Right lobe of liver (tissue), 6 donors: ENCODE data around the gene PFDN4. TPM values are rescaled to one million over a fixed set of nuclear protein-coding genes. Genes with fewer than 3 reads are reported as not detected.

ENCODE experiments used
- ATAC-seq, 4 donors: fragments of 200-7000 bp; cut with Tn5 transposase; one replicate each; pipeline ENCODE4 v1.9.1; 2020; ENCODE audit warnings: mild to moderate bottlenecking in 4 of 4, moderate library complexity in 4 of 4
- DNase-seq, 3 donors: peaks; one replicate each; pipeline ENCODE4 v3.0.0-alpha.2; 2020
- H3K27ac ChIP-seq, 3 donors: fragments of 200-600 bp; one replicate each; pipeline ENCODE4 v1.8.0; 2022
- H3K27me3 ChIP-seq, 2 donors: fragments of 200-600 bp; one replicate each; pipeline ENCODE4 v1.8.0; 2022
- H3K36me3 ChIP-seq, 4 donors: fragments of 200-600 bp; sonication (generic) in 1 of 4; one replicate each; pipeline versions ENCODE4 v1.5.1 to v1.8.0; 2017 to 2022; ENCODE audit warnings: control low read depth in 1 of 4
- H3K4me1 ChIP-seq, 4 donors: fragments of 200-600 bp; sonication (generic) in 1 of 4; one replicate each; pipeline versions ENCODE4 v1.5.1 to v1.8.0; 2017 to 2022; ENCODE audit warnings: control low read depth in 1 of 4
- H3K4me3 ChIP-seq, 3 donors: fragments of 200-600 bp; one replicate each; pipeline ENCODE4 v1.8.0; 2022
- H3K9me3 ChIP-seq, 4 donors: fragments of 200-600 bp; sonication (generic) in 1 of 4; one replicate each; pipeline versions ENCODE4 v1.5.1 to v1.8.0; 2017 to 2022; ENCODE audit warnings: control low read depth in 1 of 4
- POLR2A ChIP-seq: fragments of 450-650 bp; IDR thresholded peaks from one replicate; pipeline ENCODE4 v1.6.1; 2017; ENCODE audit warnings: antibody characterized with exemption, mild to moderate bottlenecking
- WGBS: methylation state at CpG from one replicate; pipeline ENCODE4 v1.1.6; 2018; ENCODE audit warnings: low coverage, low lambda C conversion rate; ENCODE audit not compliant: insufficient coverage; ENCODE audit errors: missing lambda C conversion rate; 5-methylcytosine and 5-hydroxymethylcytosine counted together
- intact Hi-C, 2 donors: fragments of 100-400 bp; cut with DNase I; formaldehyde crosslinking; loops; one replicate each; pipeline versions ENCODE4 v1.11.2 to v1.14.1; 2022
- total RNA-seq, 6 experiments: library from RNA; depleted of rRNA in 2 of 6; stranded (reverse); fragments of >200 nt in 2 of 6; fragmentation: NEBNext Ultra II Directional in 3 of 6; extraction: Animal tissue kit (Norgen Biotek cat#: 25700) in 3 of 6; gene quantifications; one replicate each; pipeline versions ENCODE4 v1.1.0 to v1.2.4, GENCODE V29; 2016 to 2023
- TF ChIP-seq, protein P1 (sequence below), 4 donors: fragments of 200-600 bp in 3 of 4; fragments of 450-650 bp in 1 of 4; IDR thresholded peaks; one replicate each; pipeline versions ENCODE4 v1.5.1 to v1.8.0; 2016 to 2022; ENCODE audit warnings: antibody characterized with exemption in 4 of 4, mild to moderate bottlenecking in 2 of 4
- donor health status: DM: no; HTN: yes; CAD: no.
- donor health status: DM: no; HTN: no; CAD: no.
- donor health status: DM: no; HTN: no; CAD: no.
- donor health status: DM: no; HTN: yes; CAD: no.
- donor health status: DM: no; HTN: yes; CAD: no.

Gene PFDN4
- total RNA-seq, 6 experiments from 2014 or later, result 4.2 to 50.9 (median 7.9) TPM

DNA sequence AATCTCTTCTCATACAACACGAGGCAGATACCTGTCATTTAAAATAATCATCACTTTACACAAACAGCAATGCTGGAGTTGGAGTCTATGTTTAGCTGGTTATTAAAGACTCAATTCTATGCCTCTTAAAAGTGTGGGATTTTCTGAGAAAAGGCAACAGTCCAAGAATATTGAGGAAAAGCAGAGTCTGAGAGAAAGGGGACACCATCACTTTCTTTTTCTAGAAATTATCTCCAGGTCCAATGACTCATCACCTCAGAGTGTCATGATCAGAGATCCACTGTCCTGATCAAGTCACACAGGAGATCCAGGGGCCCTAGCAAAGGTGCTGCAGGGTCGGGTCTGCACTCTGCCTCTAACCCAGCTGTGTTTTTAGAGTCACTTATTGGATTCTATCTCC lies 42.1 kb upstream of the PFDN4 start:
- no peak overlapping the region for H3K27ac ChIP-seq
- DNase-seq (no peak), ATAC-seq (no peak)
- WGBS, result 19% methylated on average over 2 of the region's 2 CpGs
- no peaks in the 10 kb centered on the region for H3K27me3 ChIP-seq
- H3K4me1 ChIP-seq, result no peaks in the 10 kb centered on the region
- no peak for TF ChIP-seq POLR2A
- TF ChIP-seq, protein P1, sequence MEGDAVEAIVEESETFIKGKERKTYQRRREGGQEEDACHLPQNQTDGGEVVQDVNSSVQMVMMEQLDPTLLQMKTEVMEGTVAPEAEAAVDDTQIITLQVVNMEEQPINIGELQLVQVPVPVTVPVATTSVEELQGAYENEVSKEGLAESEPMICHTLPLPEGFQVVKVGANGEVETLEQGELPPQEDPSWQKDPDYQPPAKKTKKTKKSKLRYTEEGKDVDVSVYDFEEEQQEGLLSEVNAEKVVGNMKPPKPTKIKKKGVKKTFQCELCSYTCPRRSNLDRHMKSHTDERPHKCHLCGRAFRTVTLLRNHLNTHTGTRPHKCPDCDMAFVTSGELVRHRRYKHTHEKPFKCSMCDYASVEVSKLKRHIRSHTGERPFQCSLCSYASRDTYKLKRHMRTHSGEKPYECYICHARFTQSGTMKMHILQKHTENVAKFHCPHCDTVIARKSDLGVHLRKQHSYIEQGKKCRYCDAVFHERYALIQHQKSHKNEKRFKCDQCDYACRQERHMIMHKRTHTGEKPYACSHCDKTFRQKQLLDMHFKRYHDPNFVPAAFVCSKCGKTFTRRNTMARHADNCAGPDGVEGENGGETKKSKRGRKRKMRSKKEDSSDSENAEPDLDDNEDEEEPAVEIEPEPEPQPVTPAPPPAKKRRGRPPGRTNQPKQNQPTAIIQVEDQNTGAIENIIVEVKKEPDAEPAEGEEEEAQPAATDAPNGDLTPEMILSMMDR (IDR thresholded peaks at IDR 0.05), result no peak
- H3K9me3 ChIP-seq, result no peaks in the 10 kb centered on the region
- intact Hi-C loops, result no loop called here
- no peak overlapping the region for H3K4me3 ChIP-seq
- H3K36me3 ChIP-seq, result no peaks in the 10 kb centered on the region

DNA sequence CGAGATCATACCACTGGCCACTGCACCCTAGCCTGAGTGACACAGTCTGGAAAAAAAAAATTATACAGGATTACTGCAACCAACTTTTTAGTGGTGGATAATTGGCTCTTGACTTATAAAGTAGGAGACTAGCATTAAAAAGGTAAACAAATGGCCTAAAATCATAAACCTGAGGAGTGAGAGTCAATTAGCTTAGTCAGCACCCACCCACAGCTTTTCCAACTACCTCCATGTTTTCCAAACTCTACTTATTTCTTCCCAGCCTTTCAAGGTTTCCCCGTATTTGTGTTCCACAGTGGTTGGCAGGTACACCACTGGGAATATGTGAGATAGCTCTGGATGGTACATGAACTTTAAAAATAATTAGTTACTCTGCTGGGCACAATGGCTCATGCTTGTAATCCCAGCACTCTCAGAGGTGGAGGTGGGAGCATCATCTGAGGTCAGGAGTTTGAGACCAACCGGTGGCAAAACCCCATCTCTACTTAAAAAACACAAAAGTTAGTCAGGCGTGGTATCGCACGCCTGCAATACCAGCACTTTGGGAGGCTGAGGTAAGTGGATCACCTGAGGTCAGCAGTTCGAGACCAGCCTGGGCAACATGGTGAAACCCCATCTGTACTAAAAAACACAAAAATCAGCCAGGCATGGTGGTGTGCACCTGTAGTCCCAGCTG lies 40.8 kb upstream of the PFDN4 start:
- no peaks in the 10 kb centered on the region for H3K36me3 ChIP-seq
- DNase-seq (no peak), ATAC-seq (no peak)
- H3K27me3 ChIP-seq, result no peaks in the 10 kb centered on the region
- H3K27ac ChIP-seq, result no peak overlapping the region
- WGBS, result 81% methylated on average over 7 of the region's 7 CpGs
- TF ChIP-seq POLR2A, result no peak
- TF ChIP-seq, protein P1 (IDR thresholded peaks at IDR 0.05), result no peak
- no peak overlapping the region for H3K4me3 ChIP-seq
- H3K4me1 ChIP-seq, result no peaks in the 10 kb centered on the region
- intact Hi-C loops, result no loop called here
- no peaks in the 10 kb centered on the region for H3K9me3 ChIP-seq

DNA sequence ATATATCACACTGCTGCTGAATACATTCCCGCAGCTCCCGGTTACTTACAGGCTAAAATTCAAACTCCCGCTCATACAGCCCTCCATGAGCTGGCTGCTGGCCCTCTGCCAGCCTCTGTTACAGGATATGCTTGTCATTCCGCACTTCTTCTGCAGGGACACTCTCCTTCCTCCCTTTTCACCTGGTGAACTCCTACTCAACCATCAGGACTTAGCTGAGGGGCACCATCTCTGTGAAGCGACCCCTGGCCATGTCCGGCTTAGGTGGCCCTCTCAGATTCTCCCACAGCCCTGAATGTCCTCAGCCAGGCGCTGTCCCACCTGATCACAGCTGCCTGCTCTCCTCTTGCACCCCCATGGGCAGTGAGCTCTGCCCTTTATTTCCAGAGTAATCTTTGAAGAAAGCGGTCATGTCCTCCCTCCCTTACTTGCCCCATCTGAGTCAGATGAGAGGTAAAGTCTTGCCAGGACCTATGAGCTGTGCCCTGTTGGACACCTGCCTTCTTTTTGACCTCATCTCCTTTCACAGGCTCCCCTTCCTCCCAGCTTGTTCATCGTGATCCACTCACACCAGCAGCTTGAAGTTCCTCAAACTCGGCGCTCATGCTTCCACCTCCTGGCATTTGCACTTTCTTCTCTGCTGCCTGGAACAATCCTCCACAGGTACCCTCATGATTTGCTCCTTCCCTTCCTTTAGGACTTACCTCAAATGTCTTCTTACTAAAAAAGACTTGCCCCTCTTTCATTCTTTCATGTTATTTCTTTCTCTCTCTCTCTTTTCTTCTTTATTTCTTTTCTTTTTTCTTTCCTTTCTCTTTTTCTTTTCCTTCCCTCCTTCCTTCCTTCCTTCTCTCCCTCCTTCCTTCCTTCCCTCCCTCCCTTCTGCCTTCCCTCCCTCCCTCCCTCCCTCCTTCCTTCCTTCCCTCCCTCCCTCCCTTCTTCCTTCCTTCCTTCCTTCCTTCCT lies 39.7 kb upstream of the PFDN4 start:
- intact Hi-C loops, result no loop called here
- Histone ChIP-seq H3K9me3 (no peaks in the 10 kb centered on the region), H3K27ac (no peak overlapping the region), H3K4me1 (no peaks in the 10 kb centered on the region), H3K36me3 (no peaks in the 10 kb centered on the region), H3K27me3 (peaks cover 4 to 10% of the 10 kb centered on the region in 2 donors), H3K4me3 (no peak overlapping the region)
- ATAC-seq (no peak), DNase-seq (no peak)
- 48% methylated on average over 7 of the region's 11 CpGs for WGBS
- TF ChIP-seq POLR2A, result no peak
- TF ChIP-seq, protein P1 (IDR thresholded peaks at IDR 0.05), result no peak

DNA sequence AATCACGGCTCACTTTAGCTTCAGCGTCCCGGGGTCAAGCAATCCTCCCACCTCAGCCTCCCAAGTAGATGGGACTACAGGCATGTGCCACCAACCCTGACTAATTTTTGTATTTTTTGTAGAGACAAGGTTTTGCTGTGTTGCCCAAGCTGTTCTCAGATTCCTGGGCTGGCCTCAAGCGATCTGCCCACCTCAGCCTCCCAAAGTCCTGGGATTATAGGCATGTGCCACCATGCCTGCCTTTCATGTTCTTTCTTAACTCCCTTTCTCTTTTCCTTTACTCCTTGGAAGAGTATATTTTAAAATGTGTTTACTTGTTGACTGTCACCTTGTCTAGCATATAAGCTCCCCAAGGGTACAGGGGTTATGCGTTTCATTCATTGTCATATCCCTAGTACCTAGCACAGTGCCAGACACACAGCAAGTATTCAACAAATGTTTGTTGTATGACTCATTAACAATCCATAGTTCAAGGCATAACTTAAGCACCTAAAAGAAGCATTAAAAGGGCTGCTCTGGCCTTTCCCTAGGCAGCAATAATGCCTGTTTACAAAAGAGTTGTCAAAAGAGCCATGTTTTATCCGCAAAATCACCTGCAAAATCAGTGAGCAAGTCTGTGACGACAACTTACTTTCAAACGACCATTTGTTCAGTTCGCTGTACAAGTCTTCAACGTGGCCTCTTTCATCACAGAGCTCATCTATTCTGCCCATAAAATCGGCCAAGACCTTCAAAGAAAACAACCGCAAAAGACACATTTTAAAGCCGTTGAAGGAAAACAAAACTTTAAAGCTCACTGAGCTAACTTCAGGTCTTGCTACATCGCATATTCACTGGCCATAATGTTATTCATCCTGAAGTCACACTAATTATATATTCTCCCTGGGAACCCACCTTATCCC lies 38.7 kb upstream of the PFDN4 start:
- Histone ChIP-seq H3K4me3 (no peak overlapping the region), H3K4me1 (peaks cover 0 to 8% (median 0%) of the 10 kb centered on the region in 4 donors), H3K27ac (no peak overlapping the region), H3K27me3 (peaks cover 10 to 17% of the 10 kb centered on the region in 2 donors), H3K9me3 (no peaks in the 10 kb centered on the region), H3K36me3 (no peaks in the 10 kb centered on the region)
- TF ChIP-seq POLR2A, result no peak
- WGBS, result 72% methylated on average over 14 of the region's 14 CpGs
- DNase-seq, result no peak
- no peak for ATAC-seq
- intact Hi-C loops, result no loop called here
